Calu3 (cell line): ENCODE results near the gene CD180. TPM values are rescaled to one million over a fixed set of nuclear protein-coding genes. Genes with fewer than 3 reads are reported as not detected.

ENCODE experiments used
- BruUV-seq: library from RNA; stranded (reverse); fragments of 400-500 nt; replicated peaks from 2 replicates; lab custom pipeline; 2021; lab: Mats Ljungman, UMichigan
- CTCF ChIA-PET: fragments of 300-600 bp; sonication (Branson Sonifier 250); formaldehyde crosslinking; loops from one replicate; lab custom pipeline; 2022; ENCODE audit warnings: antibody characterized with exemption; lab: Charles Lee
- DNase-seq: peaks from one replicate; pipeline ENCODE4 v3.0.0; 2022
- H3K27ac Mint-ChIP-seq: one replicate; pipeline ENCODE4 v1.8.0; 2022; ENCODE audit warnings: mixed read lengths; ENCODE audit not compliant: unreplicated experiment
- H3K27me3 Mint-ChIP-seq: one replicate; pipeline ENCODE4 v1.8.0; 2022; ENCODE audit warnings: mixed read lengths; ENCODE audit not compliant: unreplicated experiment
- H3K36me3 Mint-ChIP-seq: one replicate; pipeline ENCODE4 v1.8.0; 2022; ENCODE audit warnings: mild to moderate bottlenecking, moderate library complexity, mixed read lengths; ENCODE audit not compliant: insufficient read depth, unreplicated experiment
- H3K4me1 Mint-ChIP-seq: one replicate; pipeline ENCODE4 v1.8.0; 2022; ENCODE audit warnings: mild to moderate bottlenecking, low read depth, mixed read lengths; ENCODE audit not compliant: unreplicated experiment
- H3K4me3 Mint-ChIP-seq: one replicate; pipeline ENCODE4 v1.8.0; 2022; ENCODE audit warnings: mild to moderate bottlenecking, low read depth, moderate library complexity, mixed read lengths; ENCODE audit not compliant: unreplicated experiment
- H3K9me3 Mint-ChIP-seq: one replicate; pipeline ENCODE4 v1.8.0; 2022; ENCODE audit warnings: low read depth, mixed read lengths; ENCODE audit not compliant: unreplicated experiment
- intact Hi-C: fragments of 100-400 bp; cut with micrococcal nuclease; formaldehyde crosslinking; loops from one replicate; pipeline ENCODE4 v1.10.0; 2022; ENCODE audit not compliant: unreplicated experiment
- total RNA-seq: library from RNA; stranded (reverse); gene quantifications from 2 replicates; pipeline ENCODE4 v1.2.3, GENCODE V29; 2022
- TF ChIP-seq, protein P1 (sequence below): fragments of 200-600 bp; IDR thresholded peaks from one replicate; pipeline ENCODE4 v1.8.0; 2022; ENCODE audit warnings: antibody characterized with exemption; ENCODE audit not compliant: unreplicated experiment

The CD180 gene
- total RNA-seq, 1 experiment from 2014 or later: not detected

DNA sequence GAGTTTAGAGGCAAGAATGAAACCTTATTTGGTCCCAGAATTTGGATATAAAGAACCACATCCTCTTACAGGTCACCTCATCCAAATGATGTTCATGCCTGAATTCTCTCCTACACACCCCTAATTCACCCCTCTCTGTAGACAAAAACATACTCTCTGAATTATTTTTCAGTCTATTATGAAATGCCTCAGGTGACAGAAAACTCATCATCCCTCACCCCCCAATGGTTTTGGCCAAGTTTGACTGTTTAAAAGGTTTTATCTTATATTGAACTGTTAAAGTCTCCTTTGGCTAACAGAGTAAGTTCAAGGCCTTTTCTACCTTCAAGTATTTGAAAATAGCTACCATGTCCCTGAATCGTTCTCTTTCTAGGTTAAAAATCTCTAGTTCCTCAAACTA is 2.3 kb upstream of the CD180 start:
- no peaks in the 10 kb centered on the region for H3K27me3 Mint-ChIP-seq
- TF ChIP-seq, protein P1, sequence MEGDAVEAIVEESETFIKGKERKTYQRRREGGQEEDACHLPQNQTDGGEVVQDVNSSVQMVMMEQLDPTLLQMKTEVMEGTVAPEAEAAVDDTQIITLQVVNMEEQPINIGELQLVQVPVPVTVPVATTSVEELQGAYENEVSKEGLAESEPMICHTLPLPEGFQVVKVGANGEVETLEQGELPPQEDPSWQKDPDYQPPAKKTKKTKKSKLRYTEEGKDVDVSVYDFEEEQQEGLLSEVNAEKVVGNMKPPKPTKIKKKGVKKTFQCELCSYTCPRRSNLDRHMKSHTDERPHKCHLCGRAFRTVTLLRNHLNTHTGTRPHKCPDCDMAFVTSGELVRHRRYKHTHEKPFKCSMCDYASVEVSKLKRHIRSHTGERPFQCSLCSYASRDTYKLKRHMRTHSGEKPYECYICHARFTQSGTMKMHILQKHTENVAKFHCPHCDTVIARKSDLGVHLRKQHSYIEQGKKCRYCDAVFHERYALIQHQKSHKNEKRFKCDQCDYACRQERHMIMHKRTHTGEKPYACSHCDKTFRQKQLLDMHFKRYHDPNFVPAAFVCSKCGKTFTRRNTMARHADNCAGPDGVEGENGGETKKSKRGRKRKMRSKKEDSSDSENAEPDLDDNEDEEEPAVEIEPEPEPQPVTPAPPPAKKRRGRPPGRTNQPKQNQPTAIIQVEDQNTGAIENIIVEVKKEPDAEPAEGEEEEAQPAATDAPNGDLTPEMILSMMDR: no peak
- intact Hi-C loops: no loop called here

DNA sequence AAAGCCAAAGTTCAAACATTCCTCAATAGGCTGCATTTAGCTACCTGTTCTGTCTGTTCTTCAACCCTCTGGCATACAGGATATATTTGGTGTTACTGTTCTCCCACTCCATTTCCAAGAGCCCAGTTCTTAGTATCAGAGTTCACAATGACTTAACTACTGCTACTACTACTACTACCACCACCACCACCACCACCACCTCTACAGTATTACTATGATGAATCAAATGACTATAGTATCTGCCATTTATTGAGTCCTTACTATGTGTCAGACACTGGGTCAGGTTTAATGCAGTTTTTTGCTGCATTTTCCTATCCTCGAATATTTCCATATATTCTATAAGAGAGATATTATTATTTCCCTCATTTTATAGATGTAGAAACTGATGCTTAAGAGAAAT is 937 bp upstream of the CD180 start:
- TF ChIP-seq, protein P1: no peak
- no peaks in the 10 kb centered on the region for H3K36me3 Mint-ChIP-seq
- H3K27ac Mint-ChIP-seq: no peak overlapping the region
- peaks cover 15% of the 10 kb centered on the region for H3K4me1 Mint-ChIP-seq
- H3K4me3 Mint-ChIP-seq: no peak overlapping the region
- BruUV-seq: no TSS peak
- no peaks in the 10 kb centered on the region for H3K27me3 Mint-ChIP-seq
- H3K9me3 Mint-ChIP-seq: no peaks in the 10 kb centered on the region
- intact Hi-C loops: no loop called here
- no peak for DNase-seq
- CTCF ChIA-PET: interaction anchor here (0.6 to 1.3 kb wide), 2 partner anchors 9 to 931 kb away, joined by 3 to 4 read pairs; no protein-coding TSS in a partner anchor

More for the DNA sequence above, 2.3 kb upstream of the CD180 start:
- Mint-ChIP-seq H3K9me3 (no peaks in the 10 kb centered on the region), H3K27ac (no peak overlapping the region), H3K4me3 (no peak overlapping the region), H3K4me1 (peaks cover 18% of the 10 kb centered on the region), H3K36me3 (no peaks in the 10 kb centered on the region)
- CTCF ChIA-PET: no interaction called here
- DNase-seq: no peak
- no TSS peak for BruUV-seq

DNA sequence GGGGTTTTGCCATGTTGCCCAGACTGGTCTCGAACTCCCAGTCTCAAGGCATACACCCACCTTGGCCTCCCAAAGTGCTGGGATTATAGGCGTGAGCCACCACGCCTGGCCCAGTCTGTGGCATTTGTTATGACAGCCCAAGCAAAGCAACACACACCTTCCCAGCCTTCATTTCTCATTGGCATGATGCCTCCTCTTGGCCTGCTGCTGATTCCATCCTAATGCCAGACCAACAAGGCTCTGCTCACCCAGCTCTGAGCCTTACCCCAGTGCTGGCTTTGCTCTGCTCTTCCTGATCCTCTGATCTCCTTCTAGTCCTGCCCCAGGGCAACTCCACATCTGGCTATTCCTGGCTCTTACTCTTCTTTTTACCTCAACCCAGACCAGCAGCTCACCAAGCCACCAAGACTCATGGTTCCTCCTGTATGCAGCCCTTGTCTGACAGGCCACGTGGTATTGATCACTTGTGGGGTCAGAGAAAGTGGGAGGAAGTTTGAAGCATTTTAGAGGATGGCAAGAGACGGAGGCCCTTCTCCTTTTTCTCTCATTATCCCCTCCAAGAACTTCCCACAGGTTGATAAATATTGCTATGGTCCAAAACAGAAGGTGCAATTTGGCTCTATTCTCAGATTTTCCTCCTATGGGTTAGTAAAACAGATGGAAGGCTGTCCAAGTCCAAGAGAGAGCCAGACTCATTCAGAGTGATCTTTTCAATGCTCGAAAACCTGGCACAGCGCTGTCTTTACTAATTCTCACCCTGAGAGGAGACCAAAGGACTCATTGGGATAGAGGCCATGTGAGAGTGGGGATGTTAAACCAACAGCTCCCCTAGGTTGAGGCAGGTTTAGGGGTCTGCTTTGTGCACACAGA is 958 bp downstream of the CD180 start:
- no peak for DNase-seq
- peaks cover 15% of the 10 kb centered on the region for H3K4me1 Mint-ChIP-seq
- no TSS peak for BruUV-seq
- no peak overlapping the region for H3K27ac Mint-ChIP-seq
- no peaks in the 10 kb centered on the region for H3K9me3 Mint-ChIP-seq
- intact Hi-C loops: no loop called here
- H3K36me3 Mint-ChIP-seq: no peaks in the 10 kb centered on the region
- CTCF ChIA-PET: no interaction called here
- H3K4me3 Mint-ChIP-seq: no peak overlapping the region
- TF ChIP-seq, protein P1: no peak
- no peaks in the 10 kb centered on the region for H3K27me3 Mint-ChIP-seq

DNA sequence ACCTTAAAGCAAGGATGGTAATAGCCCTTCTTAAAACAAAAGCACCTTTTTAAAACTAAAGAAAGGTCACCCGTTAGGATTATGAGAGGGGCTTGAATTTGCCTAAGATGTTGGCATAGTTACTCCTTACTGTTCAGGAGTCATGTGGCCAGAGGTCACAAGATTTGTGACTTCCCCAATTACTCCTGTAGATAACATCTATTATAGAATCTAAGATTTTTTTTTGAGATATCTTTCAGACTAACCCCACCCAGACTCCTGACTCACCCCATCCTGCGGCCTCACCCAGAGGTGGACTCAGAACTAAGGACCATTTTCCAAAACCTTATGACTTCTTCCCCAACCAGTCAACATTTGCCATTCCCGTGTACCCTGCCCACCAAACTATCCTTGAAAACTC is 2.4 kb downstream of the CD180 start:
- intact Hi-C loops: no loop called here
- H3K27ac Mint-ChIP-seq: no peak overlapping the region
- no TSS peak for BruUV-seq
- CTCF ChIA-PET: no interaction called here
- DNase-seq: no peak
- no peaks in the 10 kb centered on the region for H3K36me3 Mint-ChIP-seq
- no peak overlapping the region for H3K4me3 Mint-ChIP-seq
- TF ChIP-seq, protein P1: no peak
- no peaks in the 10 kb centered on the region for H3K27me3 Mint-ChIP-seq
- no peaks in the 10 kb centered on the region for H3K9me3 Mint-ChIP-seq
- peaks cover 15% of the 10 kb centered on the region for H3K4me1 Mint-ChIP-seq
